ENCODE measurements around the gene PLEKHB2.
A peak's percentile ranks its signal among the peaks of the same experiment; 100 is the strongest.
"Not testable (repeated sequence)": the region's sequence is repeated elsewhere in the genome, so short reads cannot be mapped to it uniquely, and the experiment has no call there.

The PLEKHB2 gene, protein sequence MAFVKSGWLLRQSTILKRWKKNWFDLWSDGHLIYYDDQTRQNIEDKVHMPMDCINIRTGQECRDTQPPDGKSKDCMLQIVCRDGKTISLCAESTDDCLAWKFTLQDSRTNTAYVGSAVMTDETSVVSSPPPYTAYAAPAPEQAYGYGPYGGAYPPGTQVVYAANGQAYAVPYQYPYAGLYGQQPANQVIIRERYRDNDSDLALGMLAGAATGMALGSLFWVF

DNA sequence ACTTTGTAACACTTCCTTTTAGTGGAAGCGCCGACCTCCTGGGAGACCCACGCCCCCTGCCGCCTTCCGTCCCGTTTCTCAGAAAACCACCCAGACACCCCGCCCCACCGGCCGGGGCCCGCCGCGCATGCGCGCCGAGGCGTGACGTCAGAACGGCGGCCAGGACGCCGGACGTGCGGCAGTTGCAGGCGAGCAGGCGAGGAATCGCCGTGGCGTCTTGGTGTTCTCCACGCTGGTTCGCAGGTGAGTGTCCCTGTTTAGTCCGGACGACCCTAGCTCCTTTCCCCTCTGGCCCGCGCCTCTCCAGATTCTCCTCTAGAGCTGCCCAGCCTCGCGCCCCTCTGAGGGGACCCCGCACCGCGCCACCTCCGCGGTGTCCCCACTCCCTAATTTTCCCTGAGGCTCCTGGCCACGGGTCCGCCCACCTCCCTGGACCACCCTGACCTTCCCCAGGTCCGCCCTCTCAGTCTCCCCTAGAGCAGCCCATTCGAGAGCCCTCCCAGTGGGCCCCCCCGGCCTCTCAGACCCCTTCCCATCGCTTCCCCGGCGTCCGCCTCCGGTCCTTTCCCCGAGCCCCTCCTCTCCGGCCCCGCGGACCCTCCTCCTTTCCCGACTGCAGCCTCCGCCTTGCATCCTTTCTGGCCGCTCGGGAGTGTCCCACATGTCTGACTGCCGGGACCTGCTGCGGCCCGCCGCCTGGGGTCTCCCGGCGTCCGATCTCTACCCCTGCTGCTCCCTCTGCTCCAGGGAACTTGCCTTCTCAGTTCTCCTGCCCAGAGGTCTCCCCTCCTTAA lies at the start of gene PLEKHB2:
Gene PLEKHB2 (plus strand): TSS at position 181 of the 794 bp plus-strand sequence. CDS start 15,606 bp downstream, outside the sequence.
- H3K27ac ChIP-seq = peak within 1 kb of the TSS; percentile 77 to 99 (median 94)
- H3K4me3 ChIP-seq = peak within 1 kb of the TSS; percentile 70 to 99 (median 91)

DNA sequence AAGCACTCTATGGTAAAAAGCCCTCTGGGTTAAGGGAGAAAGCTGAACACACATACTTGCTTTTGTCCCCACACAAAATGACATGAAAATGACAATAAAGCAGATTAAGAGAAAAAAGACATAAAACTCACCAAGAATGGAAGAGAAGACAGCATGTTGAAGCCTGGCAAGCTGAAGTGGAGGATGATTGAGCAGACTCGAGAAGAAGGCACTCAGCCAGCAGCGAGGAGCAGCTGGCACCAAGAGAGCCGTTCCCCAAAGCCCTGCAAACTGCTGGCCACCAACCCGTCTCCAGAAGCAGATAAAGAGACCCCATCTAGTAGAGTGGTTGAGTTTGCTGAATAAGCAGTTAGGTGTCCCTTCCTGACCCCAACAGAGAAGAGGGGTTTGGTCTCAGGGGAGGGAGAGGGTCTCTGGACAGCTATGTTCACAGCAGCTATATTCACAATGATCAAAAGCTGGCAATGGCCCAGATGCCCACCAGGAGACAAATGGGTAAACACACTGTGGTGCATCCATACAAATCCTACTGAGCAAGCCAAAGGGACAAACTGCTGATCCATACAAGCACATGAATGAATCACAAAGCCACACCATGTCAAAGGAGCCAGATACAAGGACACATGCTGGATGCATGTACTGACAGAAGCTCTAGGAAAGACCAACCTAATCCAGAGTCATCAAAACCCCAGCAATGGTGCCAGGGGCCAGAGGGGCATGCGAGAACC lies 48.8 kb upstream of the PLEKHB2 start:
- Histone ChIP-seq H3K4me3 (no peak overlapping the region), H3K27ac (peak overlapping the region in 4 of 21 experiments; percentile 5 to 31 (median 23))

DNA sequence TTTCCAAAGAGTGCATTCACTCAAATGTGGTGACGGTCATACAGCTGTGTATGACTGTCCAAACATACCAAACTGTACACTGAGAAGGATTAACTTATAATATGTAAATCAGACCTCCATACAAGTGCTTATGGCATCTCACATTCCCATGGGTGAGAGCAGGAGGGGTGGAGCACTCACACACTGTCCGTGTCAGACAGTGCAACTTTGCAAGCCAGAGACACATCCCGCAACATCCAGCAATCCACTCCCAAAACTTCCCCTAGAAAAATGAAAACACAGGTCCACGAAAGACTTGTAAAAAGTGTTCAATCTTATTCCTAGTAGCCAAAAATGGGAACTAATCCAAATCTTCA lies 48.2 kb upstream of the PLEKHB2 start:
- Histone ChIP-seq H3K27ac (no peak overlapping the region), H3K4me3 (no peak overlapping the region)

DNA sequence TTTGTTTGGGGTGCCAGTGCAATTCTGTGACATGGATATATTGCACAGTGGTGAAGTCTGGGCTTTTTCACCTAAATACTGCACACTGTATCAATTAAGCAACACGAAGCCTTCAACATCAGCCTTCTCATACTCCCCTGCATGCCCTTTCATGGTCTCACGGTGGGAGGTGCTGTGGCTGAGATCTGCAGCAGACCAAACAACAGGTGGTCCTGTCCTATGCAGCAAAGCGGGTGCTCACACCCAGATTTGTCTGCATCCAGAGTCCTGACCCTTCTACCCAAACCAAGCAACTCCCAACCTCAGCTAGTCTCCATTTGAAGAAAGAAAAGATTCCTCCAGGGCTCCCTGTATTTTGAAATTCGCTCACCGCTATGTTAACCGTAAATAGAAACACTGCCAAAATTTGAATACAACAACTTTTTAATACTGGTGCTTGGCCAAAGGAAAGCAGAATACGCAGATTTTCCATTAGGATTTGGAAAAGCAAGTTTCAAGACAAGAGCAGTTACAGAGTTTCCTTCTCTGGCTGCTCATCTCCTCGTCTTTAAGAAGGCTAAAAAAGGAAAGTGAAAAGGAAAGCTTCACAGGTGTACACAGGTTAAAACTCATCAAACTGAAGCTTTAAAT lies 46.8 kb upstream of the PLEKHB2 start:
- Histone ChIP-seq H3K27ac (peak overlapping the region in 1 of 21 experiments; percentile 5), H3K4me3 (no peak overlapping the region)

DNA sequence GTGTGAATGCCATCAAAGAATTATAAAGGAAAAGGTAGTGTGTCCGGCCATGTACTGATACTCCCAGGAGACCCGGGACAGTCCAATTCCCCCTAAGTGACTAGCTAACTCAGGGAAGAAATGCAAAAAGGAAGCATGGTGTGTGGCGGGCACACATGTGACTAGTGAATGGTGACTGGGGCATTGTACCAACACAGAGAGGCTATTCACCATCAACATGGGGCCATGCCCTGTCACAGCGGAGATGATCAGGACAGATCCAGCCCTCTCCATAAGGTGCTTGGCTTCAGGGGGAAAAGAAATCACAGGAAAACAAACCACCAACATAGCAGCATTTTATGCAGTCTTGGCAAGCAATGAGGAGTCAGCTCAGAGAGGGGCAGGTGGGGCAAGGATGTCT lies 46.2 kb upstream of the PLEKHB2 start:
- no peak overlapping the region for H3K4me3 ChIP-seq

DNA sequence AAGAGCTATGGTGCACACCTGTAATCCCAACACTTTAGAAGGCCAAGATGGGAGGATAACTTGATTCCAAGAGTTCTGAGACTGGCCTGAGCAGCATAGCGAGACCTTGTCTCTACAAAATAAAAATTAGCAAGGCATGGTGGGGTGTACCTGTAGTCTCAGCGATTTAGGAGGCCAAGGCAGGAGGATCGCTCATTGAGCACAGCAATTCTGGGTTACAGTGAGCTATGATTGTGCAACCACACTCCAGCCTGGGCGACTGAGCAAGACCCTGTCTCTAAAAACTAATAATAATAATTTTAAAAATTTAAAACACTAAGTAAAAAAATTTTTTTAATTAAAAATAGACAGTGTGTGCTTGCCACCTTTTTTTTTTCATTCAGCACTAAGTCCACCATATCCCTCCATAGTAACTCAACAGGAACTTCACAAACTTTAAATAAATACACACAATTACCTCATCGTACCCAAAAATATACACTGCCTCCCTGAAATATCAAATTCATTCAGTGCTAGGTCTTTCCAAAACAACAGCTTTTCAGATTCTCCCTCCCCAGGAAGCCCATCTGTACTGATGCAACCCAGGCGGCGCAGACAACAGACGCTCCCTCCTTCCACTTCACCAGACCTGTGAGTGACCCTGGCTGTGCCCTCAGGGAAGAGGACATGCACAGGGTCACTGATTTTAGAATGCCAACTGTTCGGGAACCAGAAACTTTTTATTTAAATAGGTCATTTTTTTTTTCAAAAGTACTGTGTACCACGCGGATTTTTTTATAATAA lies 41.4 kb upstream of the PLEKHB2 start:
- Histone ChIP-seq H3K4me3 (no peak overlapping the region), H3K27ac (no peak overlapping the region)

More for the DNA sequence above, 46.2 kb upstream of the PLEKHB2 start:
- H3K27ac ChIP-seq = peak overlapping the region in 1 of 21 experiments; percentile 5

DNA sequence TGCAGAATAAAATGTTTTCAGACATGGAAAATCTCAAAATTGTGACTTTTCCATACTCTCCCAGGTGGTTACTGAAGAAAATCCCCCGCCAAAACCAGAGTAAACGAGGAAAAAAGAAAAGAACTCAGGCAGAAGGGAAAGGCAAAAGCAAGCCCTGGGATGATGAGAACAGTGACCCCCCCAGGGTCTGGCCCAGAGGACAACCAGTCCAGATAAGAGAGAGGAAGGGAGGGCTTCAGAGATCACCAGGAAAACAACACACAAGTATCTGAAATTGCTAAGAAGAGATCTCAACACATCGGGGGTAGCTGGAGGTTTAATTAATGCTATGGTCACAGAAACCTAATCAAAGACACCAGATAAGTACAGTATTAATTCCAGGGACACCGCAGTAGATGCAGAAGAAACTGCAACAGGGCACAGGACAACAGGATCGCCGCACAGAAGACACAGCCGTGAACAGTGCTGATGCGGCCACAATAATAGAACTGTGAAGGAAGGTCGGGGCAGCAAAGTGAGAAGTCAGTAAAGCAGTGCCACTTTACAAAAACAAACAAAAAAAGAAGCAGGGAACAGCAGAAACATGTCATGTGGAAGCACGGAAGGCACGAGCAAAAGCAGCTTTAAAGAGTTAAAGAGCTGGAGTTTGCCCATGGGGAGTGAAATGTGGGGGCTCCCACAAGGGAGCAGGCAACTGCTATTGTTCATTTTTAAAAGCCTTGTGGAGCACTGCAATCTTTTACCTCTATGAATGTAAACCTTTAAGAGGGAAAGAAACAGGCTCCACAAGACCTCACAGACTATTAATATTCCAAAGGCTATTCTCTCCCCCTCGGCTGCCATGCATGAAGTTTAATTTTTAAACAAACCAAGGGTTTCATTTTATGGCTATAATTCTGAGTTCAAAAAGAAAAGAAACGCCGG lies 40.3 kb upstream of the PLEKHB2 start:
- Histone ChIP-seq H3K27ac (no peak overlapping the region), H3K4me3 (no peak overlapping the region)

DNA sequence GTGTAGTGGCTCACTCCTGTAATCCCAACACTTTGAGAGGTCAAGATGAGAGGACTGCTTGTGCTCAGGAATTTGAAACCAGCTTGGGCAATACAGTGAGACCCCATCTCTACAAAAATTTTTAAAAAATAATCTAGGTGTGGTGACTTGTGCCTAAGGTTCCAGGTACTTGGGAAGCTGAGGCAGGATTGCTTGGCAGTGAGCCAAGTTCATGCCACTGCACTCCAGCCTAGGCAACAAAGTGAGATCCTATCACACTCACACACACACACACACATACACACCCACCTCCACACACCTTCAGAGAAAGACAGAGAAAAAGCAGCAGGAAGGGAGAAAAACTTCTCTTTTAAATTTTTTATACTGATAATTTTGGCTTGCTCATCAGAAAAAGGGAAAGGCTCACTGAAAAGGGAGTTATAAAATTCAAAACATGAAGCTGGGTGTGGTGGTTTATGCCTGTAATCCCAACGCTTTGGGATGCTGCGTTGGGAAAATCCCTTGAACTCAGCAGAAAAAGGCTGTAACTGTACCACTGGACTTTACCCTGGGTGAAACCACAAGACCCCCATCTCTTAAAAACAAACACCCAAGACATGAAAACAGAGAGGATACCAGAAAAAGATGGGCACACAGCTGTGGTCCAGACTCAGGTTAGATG lies 37.5 kb upstream of the PLEKHB2 start:
- H3K4me3 ChIP-seq = no peak overlapping the region
- H3K27ac ChIP-seq = peak overlapping the region in 2 of 21 experiments; percentile 28 to 44

DNA sequence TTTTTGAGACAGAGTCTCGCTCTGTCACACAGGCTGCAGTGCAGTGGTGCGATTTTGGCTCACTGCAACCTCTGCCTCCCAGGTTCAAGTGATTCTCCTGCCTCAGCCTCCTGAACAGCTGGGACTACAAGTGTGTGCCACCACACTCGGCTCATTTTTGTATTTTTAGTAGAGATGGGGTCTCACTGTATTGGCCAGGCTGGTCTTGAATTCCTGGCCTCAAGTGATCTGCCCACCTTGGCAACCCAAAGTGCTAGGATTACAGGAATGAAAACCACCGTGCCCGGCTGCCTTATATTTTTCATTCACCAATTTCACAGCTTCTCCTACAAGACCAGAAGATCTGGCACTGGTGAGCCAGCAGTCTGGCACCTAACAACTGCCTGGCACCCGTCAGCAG lies 37.0 kb upstream of the PLEKHB2 start:
- H3K4me3 ChIP-seq = not testable (repeated sequence)
- peak overlapping the region in 2 of 21 experiments; percentile 28 to 44 for H3K27ac ChIP-seq

DNA sequence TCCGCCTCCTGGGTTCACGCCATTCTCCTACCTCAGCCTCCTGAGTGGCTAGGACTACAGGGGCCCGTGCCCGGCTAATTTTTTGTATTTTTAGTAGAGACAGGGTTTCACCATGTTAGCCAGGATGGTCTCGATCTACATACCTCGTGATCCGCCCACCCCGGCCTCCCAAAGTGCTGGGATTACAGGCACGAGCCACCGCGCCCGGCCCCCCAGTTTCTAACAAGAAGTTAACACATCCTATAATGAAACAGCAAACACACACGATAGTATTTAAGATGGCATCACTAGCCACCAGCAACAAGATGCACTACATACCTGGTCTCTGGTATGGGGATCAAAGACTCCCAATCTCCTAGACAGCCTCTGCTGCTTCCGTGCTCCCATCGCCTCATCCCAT lies 29.6 kb upstream of the PLEKHB2 start:
- not testable (repeated sequence) for H3K27ac ChIP-seq, H3K4me3 ChIP-seq

DNA sequence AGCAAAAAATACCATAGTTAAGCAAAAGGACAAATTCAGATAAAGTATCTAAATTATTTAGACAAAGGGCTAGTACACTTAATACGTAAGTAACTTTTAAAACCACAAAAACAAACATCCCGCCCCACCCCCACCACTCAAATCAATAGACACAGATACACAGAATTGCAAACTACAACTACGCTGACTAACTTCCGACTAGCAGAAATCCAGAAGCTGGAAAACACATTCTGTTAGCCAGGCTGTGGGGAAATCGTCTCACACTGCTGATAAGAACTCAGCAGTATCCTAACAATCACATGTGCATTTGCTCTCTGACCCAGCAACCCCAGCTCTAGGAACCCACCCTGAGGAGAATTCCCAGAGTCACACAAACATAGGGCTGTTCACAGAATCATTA lies 28.4 kb upstream of the PLEKHB2 start:
- Histone ChIP-seq H3K4me3 (no peak overlapping the region), H3K27ac (no peak overlapping the region)

DNA sequence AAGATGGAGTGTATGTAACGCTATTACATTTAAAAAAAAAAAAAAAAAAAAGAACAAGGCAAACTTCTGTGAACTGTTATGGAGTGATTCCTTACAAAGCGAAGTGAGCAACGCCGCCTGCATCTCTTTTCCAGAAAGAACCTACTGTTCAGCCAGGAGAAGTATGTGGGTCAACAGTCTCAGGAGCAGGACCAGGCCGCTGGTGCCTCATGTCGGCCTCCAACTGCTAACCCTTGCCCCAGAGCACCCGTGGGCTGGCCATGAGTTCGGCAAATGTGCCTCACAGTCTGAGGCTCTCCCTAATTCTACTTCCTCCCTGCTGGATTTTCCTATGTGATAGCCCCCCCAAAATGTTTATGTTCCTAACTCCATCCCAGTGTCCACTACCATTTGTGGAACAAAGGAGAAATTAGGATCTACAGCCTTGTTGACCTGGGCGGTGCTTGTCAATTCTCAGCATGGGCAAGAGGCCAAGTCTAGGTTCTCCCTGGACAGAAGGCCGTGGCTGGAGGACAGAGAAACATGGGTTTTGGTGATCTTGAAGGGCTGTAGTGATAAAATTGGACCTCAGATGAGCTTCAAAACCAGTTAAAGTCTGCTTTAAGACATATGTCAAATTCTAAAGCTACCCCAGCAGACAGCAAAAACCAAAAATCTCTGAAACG lies 27.8 kb upstream of the PLEKHB2 start:
- H3K27ac ChIP-seq = peak overlapping the region in 1 of 21 experiments; percentile 14
- H3K4me3 ChIP-seq = no peak overlapping the region

DNA sequence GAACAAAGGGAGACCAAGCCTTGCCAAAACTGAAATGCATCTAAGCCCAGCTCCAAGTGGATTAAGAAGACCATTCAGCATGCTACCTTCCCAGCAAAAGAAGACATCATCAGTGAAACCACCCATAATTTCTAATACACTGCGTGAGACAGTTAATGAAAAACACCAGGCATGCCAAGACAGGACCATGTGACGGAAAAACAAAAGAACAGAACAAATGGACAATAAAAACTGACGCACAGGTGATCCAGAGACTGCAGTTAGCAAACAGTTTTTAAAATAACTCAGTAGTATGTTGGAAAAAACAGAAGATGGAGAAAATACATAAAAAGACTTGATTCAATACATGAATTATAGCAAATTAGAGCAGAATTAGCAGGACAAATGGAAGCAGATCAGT lies 27.2 kb upstream of the PLEKHB2 start:
- H3K4me3 ChIP-seq = no peak overlapping the region
- no peak overlapping the region for H3K27ac ChIP-seq

DNA sequence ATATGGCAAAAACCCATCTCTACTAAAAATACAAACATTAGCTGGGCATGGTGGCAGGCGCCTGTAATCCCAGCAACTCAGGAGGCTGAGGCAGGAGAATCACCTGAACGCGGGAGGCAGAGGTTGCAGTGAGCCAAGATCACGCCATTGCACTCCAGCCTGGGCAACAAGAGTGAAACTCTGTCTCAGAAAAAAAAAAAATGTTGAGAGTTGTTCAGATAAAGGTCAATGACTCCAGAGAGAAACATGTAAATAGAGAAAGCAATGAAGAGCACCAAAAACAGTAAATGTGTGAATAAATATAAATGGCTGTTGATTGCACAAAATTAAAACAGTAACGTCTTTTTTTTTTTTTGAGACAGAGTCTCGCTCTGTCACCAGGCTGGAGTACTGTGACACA lies 25.2 kb upstream of the PLEKHB2 start:
- H3K27ac ChIP-seq, H3K4me3 ChIP-seq: not testable (repeated sequence)

DNA sequence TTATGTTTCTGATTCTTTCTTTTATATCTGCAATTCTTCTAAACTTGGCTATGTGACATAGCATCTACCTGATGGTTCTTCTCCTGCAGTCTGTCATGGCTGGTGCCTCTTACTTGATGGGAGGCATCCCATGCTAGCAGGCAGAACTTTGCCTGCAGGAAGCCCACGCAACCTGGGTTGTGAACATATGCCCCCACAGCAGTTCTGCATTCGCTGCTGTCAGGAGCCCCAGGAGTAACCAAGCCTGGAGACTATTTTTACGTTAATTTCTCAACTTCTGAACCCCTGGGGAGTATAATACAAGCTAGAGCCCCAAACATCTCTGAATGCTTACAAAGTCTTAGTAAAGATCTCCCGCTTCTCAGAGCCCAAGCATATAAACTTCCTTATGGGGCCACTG lies 23.9 kb upstream of the PLEKHB2 start:
- no peak overlapping the region for H3K27ac ChIP-seq
- no peak overlapping the region for H3K4me3 ChIP-seq

DNA sequence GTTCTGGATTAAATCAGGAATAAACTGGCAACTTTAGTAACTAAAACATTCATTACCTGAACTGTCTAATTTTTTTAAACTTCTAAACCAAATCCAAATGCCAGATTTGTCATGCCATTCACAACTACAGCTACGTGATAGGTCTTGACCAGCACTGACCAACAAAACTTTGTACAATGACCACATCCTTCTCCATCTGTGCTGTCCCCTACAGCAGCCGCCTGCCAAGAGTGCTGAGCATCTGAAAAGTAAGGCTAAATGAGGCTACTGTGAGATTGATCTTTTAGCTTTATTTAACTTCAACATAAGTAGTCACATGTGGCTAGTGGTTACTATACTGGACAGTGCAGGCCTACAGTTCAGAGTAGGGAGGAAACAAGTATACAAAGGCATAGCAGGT lies 19.5 kb upstream of the PLEKHB2 start:
- H3K27ac ChIP-seq = no peak overlapping the region
- no peak overlapping the region for H3K4me3 ChIP-seq

DNA sequence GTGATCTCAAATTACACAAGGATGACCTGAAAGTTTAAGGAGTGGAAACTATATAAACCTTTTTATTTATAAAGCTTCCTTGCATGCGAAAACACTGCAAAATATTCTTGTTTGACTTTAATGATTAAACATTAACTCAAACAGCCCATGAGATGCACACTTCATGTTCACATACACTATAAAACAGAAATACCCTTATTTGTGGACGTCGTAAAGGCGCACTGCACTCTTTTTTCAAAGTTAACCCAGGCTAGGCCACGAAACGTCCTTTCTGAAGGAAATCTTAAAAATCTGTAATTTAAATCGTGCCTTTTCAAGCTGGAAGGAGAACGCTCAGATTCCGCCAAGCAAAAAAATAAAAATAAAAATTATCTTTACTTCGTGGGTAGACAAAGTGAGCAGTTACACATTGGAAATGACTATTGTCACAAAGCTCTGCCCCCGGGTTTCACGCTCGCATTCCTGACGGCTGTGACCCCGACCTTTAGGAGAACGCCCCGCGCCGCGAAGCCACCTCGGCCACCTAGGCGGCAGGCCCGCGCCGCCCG lies 12.6 kb upstream of the PLEKHB2 start:
- H3K27ac ChIP-seq = peak overlapping the region; percentile 83 to 98 (median 95)
- H3K4me3 ChIP-seq = peak overlapping the region; percentile 58 to 88 (median 81)

All from skin epidermis (tissue), 12 donors.